ENCODE data around the gene RNF10.
"Not testable (repeated sequence)": the region's sequence is repeated elsewhere in the genome, so short reads cannot be mapped to it uniquely, and the experiment has no call there.

The RNF10 gene

GRCh38 chr12:120534203-120534702 is at the start of gene RNF10:
TSS of gene RNF10 (plus strand) at chr12:120534356. CDS start at chr12:120534812, 456 bp downstream.
- peak; percentile 57 for DNase-seq (ENCODE audit: low read depth)

- DNase-seq (ENCODE audit: low read depth) = no peak
Measured at GRCh38 chr12:120485961-120486881, 47.9 kb upstream of the RNF10 start.

- not testable (repeated sequence) for DNase-seq (ENCODE audit: low read depth)
Measured at GRCh38 chr12:120487552-120487951, 46.6 kb upstream of the RNF10 start.

- no peak for DNase-seq (ENCODE audit: low read depth)
Measured at GRCh38 chr12:120488057-120488640, 46.0 kb upstream of the RNF10 start.

GRCh38 chr12:120489018-120489417 is 45.1 kb upstream of the RNF10 start:
- no peak for DNase-seq (ENCODE audit: low read depth)

- no peak for DNase-seq (ENCODE audit: low read depth)
Measured at GRCh38 chr12:120490325-120490724, 43.8 kb upstream of the RNF10 start.

GRCh38 chr12:120490833-120491512 is 43.2 kb upstream of the RNF10 start:
- no peak for DNase-seq (ENCODE audit: low read depth)

GRCh38 chr12:120495186-120495730 is 38.9 kb upstream of the RNF10 start:
- DNase-seq (ENCODE audit: low read depth) = no peak

GRCh38 chr12:120495731-120496412 is 38.3 kb upstream of the RNF10 start, which contains the start of gene DYNLL1:
TSS of gene DYNLL1 (plus strand) at chr12:120496113. CDS start at chr12:120496422, 309 bp downstream.
- DNase-seq (ENCODE audit: low read depth) = peak; percentile 94

GRCh38 chr12:120496413-120497340 is 37.5 kb upstream of the RNF10 start:
- DNase-seq (ENCODE audit: low read depth) = peak; percentile 33

GRCh38 chr12:120497524-120498150 is 36.5 kb upstream of the RNF10 start:
- no peak for DNase-seq (ENCODE audit: low read depth)

GRCh38 chr12:120498870-120499515 is 35.2 kb upstream of the RNF10 start:
- no peak for DNase-seq (ENCODE audit: low read depth)

- DNase-seq (ENCODE audit: low read depth) = no peak
Measured at GRCh38 chr12:120500581-120500980, 33.6 kb upstream of the RNF10 start.

GRCh38 chr12:120504587-120504986 is 29.6 kb upstream of the RNF10 start:
- DNase-seq (ENCODE audit: low read depth) = no peak

GRCh38 chr12:120508537-120508936 is 25.6 kb upstream of the RNF10 start:
- no peak for DNase-seq (ENCODE audit: low read depth)

- no peak for DNase-seq (ENCODE audit: low read depth)
Measured at GRCh38 chr12:120514002-120514401, 20.2 kb upstream of the RNF10 start.

GRCh38 chr12:120515496-120515895 is 18.7 kb upstream of the RNF10 start:
- DNase-seq (ENCODE audit: low read depth) = no peak

- not testable (repeated sequence) for DNase-seq (ENCODE audit: low read depth)
Measured at GRCh38 chr12:120519324-120519723, 14.8 kb upstream of the RNF10 start.

- no peak for DNase-seq (ENCODE audit: low read depth)
Measured at GRCh38 chr12:120522568-120522967, 11.6 kb upstream of the RNF10 start.
